HepG2 (cell line): ENCODE data around the gene RTF1. TPM values are rescaled to one million over a fixed set of nuclear protein-coding genes. Genes with fewer than 3 reads are reported as not detected.

Experiments
- HDAC2 ChIP-seq: sonication (generic); formaldehyde crosslinking; IDR thresholded peaks from 2 replicates; pipeline ENCODE4 v1.4.0; 2020; ENCODE audit warnings: missing genetic modification reagents
- IKZF1 ChIP-seq: fragments of 450-650 bp; IDR thresholded peaks from 2 replicates; pipeline ENCODE4 v1.7.1; 2016
- KDM5B ChIP-seq: sonication (generic); formaldehyde crosslinking; IDR thresholded peaks from 2 replicates; pipeline ENCODE4 v1.4.0; 2020; ENCODE audit warnings: missing genetic modification reagents, mild to moderate bottlenecking, borderline replicate concordance
- MLLT10 ChIP-seq: sonication (generic); formaldehyde crosslinking; IDR thresholded peaks from 2 replicates; pipeline ENCODE4 v1.4.0; 2020; ENCODE audit warnings: missing genetic modification reagents
- MTA3 ChIP-seq: sonication (generic); formaldehyde crosslinking; IDR thresholded peaks from 2 replicates; pipeline ENCODE4 v1.4.0; 2020; ENCODE audit warnings: missing genetic modification reagents
- MXI1 ChIP-seq: IDR thresholded peaks from 3 replicates; pipeline ENCODE4 v1.6.1; 2012; ENCODE audit warnings: low read depth, low read length, inconsistent platforms, borderline replicate concordance
- NBN ChIP-seq: fragments of 450-650 bp; conservative IDR thresholded peaks from 2 replicates; pipeline ENCODE4 v1.6.1; 2017
- NR2F1 ChIP-seq, 2 experiments: fragments of 450-650 bp in 1 of 2; formaldehyde crosslinking in 1 of 2; IDR thresholded peaks; 2 replicates each; pipeline versions ENCODE4 v1.5.0 to v1.6.1; 2016 to 2020; ENCODE audit warnings: mild to moderate bottlenecking in 1 of 2, missing compliant biosample characterization in 1 of 2, missing genetic modification reagents in 1 of 2, moderate library complexity in 1 of 2
- TEAD2 ChIP-seq: sonication (generic); formaldehyde crosslinking; IDR thresholded peaks from 2 replicates; pipeline ENCODE4 v1.9.0; 2021; ENCODE audit warnings: missing genetic modification reagents
- ZBTB20 ChIP-seq: sonication (generic); formaldehyde crosslinking; IDR thresholded peaks from 2 replicates; pipeline ENCODE4 v1.8.1; 2023; ENCODE audit warnings: missing genetic modification reagents, low read depth, mild to moderate bottlenecking, borderline replicate concordance
- ZHX1 ChIP-seq: sonication (generic); formaldehyde crosslinking; IDR thresholded peaks from 2 replicates; pipeline ENCODE4 v1.8.1; 2022; ENCODE audit warnings: low read depth, mild to moderate bottlenecking, missing genetic modification reagents
- ZNF20 ChIP-seq: sonication (generic); formaldehyde crosslinking; IDR thresholded peaks from 2 replicates; pipeline ENCODE4 v1.4.0; 2020; ENCODE audit warnings: mild to moderate bottlenecking, moderate library complexity, missing genetic modification reagents
- ZNF275 ChIP-seq: sonication (generic); formaldehyde crosslinking; IDR thresholded peaks from 2 replicates; pipeline ENCODE4 v1.8.0; 2022; ENCODE audit warnings: missing genetic modification reagents, mild to moderate bottlenecking, inconsistent platforms, borderline replicate concordance
- ZNF724P ChIP-seq: sonication (generic); formaldehyde crosslinking; IDR thresholded peaks from 2 replicates; pipeline ENCODE4 v1.8.0; 2022; ENCODE audit warnings: missing genetic modification reagents, borderline replicate concordance
- ZNF768 ChIP-seq: sonication (generic); formaldehyde crosslinking; IDR thresholded peaks from 2 replicates; pipeline ENCODE4 v1.4.0; 2020; ENCODE audit warnings: missing genetic modification reagents
- polyA plus RNA-seq, 8 experiments: library from polyadenylated mRNA; depleted of rRNA in 3 of 8; stranded (reverse) in 7 of 8; unstranded in 1 of 8; fragments of >200 nt; fragmentation: Illumina TruSeq in 4 of 8; extraction: Trizol in 4 of 8; gene quantifications; 2 replicates each; pipeline versions ENCODE4 v1.2.1 to v1.2.3, GENCODE V29; 2011 to 2016; ENCODE audit warnings: low read depth in 4 of 8, missing spikeins in 1 of 8, mixed read lengths in 1 of 8; ENCODE audit not compliant: insufficient read depth in 1 of 8
- total RNA-seq, 5 experiments: library from RNA; depleted of rRNA; stranded (reverse); fragments of >200 nt; fragmentation: Illumina TruSeq; extraction: Trizol; gene quantifications; 2 replicates each; pipeline ENCODE4 v1.2.3, GENCODE V29; 2016; ENCODE audit warnings: low read depth in 1 of 5
- TF ChIP-seq, protein P1 (sequence below): sonication (generic); formaldehyde crosslinking; conservative IDR thresholded peaks from 2 replicates; pipeline ENCODE4 v1.5.0; 2020; ENCODE audit warnings: missing genetic modification reagents
- TF ChIP-seq, protein P2 (sequence below): IDR thresholded peaks from 2 replicates; pipeline ENCODE4 v1.6.1; 2016; ENCODE audit warnings: low read depth, missing genetic modification reagents, missing compliant biosample characterization
- TF ChIP-seq, protein P3 (sequence below): sonication (generic); formaldehyde crosslinking; IDR thresholded peaks from 2 replicates; pipeline ENCODE4 v1.5.0; 2020; ENCODE audit warnings: missing genetic modification reagents, mild to moderate bottlenecking, borderline replicate concordance

Gene RTF1
- total and polyA plus RNA-seq, 2 of the 13 experiments (the other 11 are each of a cell fraction or from before 2014, with no cell fraction given): 13.9 to 17.9 TPM

GRCh38 chr15:41417418-41418195 lies 712 bp downstream of the RTF1 start (continued):
- TF ChIP-seq, protein P1, sequence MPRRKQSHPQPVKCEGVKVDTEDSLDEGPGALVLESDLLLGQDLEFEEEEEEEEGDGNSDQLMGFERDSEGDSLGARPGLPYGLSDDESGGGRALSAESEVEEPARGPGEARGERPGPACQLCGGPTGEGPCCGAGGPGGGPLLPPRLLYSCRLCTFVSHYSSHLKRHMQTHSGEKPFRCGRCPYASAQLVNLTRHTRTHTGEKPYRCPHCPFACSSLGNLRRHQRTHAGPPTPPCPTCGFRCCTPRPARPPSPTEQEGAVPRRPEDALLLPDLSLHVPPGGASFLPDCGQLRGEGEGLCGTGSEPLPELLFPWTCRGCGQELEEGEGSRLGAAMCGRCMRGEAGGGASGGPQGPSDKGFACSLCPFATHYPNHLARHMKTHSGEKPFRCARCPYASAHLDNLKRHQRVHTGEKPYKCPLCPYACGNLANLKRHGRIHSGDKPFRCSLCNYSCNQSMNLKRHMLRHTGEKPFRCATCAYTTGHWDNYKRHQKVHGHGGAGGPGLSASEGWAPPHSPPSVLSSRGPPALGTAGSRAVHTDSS (CRISPR knock-in tag): no peak
- TF ChIP-seq MLLT10 (CRISPR knock-in tag): no peak
- TF ChIP-seq ZNF275: no peak; the same call in 1 of the 2 replicates
- TF ChIP-seq MXI1: no peak
- TF ChIP-seq TEAD2: no peak
- TF ChIP-seq ZBTB20: no peak
- TF ChIP-seq NBN: no peak
- TF ChIP-seq ZHX1: no peak
- 0 out of 2 replicates have a peak, but pooled peaks have one; percentile 5 for TF ChIP-seq ZNF768 (CRISPR knock-in tag)
- TF ChIP-seq, protein P2, sequence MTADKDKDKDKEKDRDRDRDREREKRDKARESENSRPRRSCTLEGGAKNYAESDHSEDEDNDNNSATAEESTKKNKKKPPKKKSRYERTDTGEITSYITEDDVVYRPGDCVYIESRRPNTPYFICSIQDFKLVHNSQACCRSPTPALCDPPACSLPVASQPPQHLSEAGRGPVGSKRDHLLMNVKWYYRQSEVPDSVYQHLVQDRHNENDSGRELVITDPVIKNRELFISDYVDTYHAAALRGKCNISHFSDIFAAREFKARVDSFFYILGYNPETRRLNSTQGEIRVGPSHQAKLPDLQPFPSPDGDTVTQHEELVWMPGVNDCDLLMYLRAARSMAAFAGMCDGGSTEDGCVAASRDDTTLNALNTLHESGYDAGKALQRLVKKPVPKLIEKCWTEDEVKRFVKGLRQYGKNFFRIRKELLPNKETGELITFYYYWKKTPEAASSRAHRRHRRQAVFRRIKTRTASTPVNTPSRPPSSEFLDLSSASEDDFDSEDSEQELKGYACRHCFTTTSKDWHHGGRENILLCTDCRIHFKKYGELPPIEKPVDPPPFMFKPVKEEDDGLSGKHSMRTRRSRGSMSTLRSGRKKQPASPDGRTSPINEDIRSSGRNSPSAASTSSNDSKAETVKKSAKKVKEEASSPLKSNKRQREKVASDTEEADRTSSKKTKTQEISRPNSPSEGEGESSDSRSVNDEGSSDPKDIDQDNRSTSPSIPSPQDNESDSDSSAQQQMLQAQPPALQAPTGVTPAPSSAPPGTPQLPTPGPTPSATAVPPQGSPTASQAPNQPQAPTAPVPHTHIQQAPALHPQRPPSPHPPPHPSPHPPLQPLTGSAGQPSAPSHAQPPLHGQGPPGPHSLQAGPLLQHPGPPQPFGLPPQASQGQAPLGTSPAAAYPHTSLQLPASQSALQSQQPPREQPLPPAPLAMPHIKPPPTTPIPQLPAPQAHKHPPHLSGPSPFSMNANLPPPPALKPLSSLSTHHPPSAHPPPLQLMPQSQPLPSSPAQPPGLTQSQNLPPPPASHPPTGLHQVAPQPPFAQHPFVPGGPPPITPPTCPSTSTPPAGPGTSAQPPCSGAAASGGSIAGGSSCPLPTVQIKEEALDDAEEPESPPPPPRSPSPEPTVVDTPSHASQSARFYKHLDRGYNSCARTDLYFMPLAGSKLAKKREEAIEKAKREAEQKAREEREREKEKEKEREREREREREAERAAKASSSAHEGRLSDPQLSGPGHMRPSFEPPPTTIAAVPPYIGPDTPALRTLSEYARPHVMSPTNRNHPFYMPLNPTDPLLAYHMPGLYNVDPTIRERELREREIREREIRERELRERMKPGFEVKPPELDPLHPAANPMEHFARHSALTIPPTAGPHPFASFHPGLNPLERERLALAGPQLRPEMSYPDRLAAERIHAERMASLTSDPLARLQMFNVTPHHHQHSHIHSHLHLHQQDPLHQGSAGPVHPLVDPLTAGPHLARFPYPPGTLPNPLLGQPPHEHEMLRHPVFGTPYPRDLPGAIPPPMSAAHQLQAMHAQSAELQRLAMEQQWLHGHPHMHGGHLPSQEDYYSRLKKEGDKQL (CRISPR knock-in tag): no peak
- TF ChIP-seq MTA3 (CRISPR knock-in tag): no peak
- TF ChIP-seq NR2F1 (CRISPR knock-in tag; IDR thresholded peaks at IDR 0.05): no peak
- TF ChIP-seq ZNF724P (CRISPR knock-in tag): no peak
- TF ChIP-seq, protein P3, sequence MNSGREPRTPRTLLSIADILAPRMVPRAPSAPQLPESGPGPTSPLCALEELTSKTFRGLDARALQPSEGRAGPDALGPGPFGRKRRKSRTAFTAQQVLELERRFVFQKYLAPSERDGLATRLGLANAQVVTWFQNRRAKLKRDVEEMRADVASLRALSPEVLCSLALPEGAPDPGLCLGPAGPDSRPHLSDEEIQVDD (CRISPR knock-in tag): no peak
- TF ChIP-seq HDAC2: no peak
- peak; percentile 47; the same call in 1 of the 2 replicates for TF ChIP-seq KDM5B (CRISPR knock-in tag)
- no peak for TF ChIP-seq IKZF1
- no peak for TF ChIP-seq ZNF20 (CRISPR knock-in tag)
